Spinal cord (tissue), 10 donors: ENCODE data around the gene ACTR3. TPM values are rescaled to one million over a fixed set of nuclear protein-coding genes. Genes with fewer than 3 reads are reported as not detected.

ENCODE experiments used
- DNase-seq, 6 donors: peaks; one replicate each; pipeline versions ENCODE4 v3.0.0 to v3.0.0-alpha.2; 2013 to 2015; ENCODE audit warnings: low spot score in 6 of 6, low read depth in 4 of 6
- H3K27ac ChIP-seq: one replicate; pipeline ENCODE4 v1.5.1; 2013; ENCODE audit warnings: low read depth, low read length, control low read depth
- H3K27me3 ChIP-seq: one replicate; pipeline ENCODE4 v1.6.1; 2013; ENCODE audit warnings: low read length; ENCODE audit not compliant: control insufficient read depth, insufficient read depth
- H3K36me3 ChIP-seq: one replicate; pipeline ENCODE4 v1.6.1; 2013; ENCODE audit warnings: low read length; ENCODE audit not compliant: control insufficient read depth, insufficient read depth
- H3K4me1 ChIP-seq: one replicate; pipeline ENCODE4 v1.6.1; 2013; ENCODE audit warnings: low read length; ENCODE audit not compliant: control insufficient read depth, insufficient read depth
- H3K4me3 ChIP-seq: one replicate; pipeline ENCODE4 v1.5.1; 2013; ENCODE audit warnings: low read depth, low read length, control low read depth
- H3K9me3 ChIP-seq: one replicate; pipeline ENCODE4 v1.6.1; 2013; ENCODE audit warnings: low read length; ENCODE audit not compliant: control insufficient read depth, insufficient read depth
- WGBS: methylation state at CpG from one replicate; pipeline ENCODE4 v1.1.5; 2013; ENCODE audit warnings: missing lambda C conversion rate; ENCODE audit not compliant: insufficient coverage; 5-methylcytosine and 5-hydroxymethylcytosine counted together
- polyA plus RNA-seq, 2 donors: library from polyadenylated mRNA; unstranded; fragments of 120-200 nt; gene quantifications; one replicate each; pipeline ENCODE4 v1.2.1, GENCODE V29; 2013; ENCODE audit not compliant: insufficient read length in 2 of 2
- total RNA-seq, 2 donors: library from RNA; depleted of rRNA in 1 of 2; stranded (reverse); fragments of 120-200 nt in 1 of 2; fragments of >200 nt in 1 of 2; gene quantifications; one replicate each; pipeline versions ENCODE4 v1.2.3 to v1.2.4, GENCODE V29; 2013 to 2014
- donor health status: healthy.

ACTR3 gene
- total and polyA plus RNA-seq, 4 donors, result 127 to 174 (median 146) TPM

DNA sequence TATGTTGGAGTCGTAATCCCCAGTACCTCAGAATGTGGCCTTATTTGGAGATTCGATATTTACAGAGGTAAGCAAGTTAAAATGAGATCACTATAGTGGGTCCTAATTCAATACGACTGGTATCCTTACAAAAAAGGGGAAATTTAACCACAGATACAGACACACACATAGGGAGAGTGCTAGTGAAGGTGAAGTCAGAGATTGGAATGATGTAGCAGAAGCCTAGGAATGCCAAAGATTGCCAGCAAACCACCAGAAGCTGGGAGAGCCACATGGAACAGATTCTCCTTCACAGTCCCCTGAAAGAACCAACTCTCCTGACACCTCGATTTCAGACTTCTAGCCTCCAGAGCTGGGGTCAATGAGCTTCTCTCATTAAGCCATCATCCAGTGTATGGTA is 17.7 kb upstream of the ACTR3 start:
- H3K4me1 ChIP-seq, result peaks cover 7% of the 10 kb centered on the region
- no peaks in the 10 kb centered on the region for H3K36me3 ChIP-seq
- no peaks in the 10 kb centered on the region for H3K9me3 ChIP-seq
- H3K27me3 ChIP-seq, result no peaks in the 10 kb centered on the region
- 100% methylated on average over 1 of the region's 4 CpGs for WGBS
- DNase-seq, result no peak
- H3K4me3 ChIP-seq, result no peak overlapping the region
- no peak overlapping the region for H3K27ac ChIP-seq

DNA sequence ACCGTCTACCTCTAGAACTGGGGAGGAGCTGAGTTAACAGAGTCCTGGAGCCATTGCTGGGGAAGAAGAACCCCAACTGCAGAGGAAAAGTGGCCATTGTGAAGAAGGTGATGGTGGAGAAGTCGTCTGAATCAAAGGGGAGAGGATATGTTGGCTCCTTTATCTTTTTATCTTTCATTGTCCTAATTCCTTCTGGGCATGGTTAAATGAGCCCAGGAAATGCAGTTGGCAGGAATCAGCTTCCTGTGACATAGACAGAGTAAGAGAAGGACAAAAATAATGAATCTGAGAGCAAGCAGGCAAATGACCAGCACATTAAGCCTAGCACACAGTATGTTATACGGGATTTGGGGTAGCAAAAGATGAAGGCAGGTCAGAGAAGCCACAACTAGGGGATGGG is 16.0 kb upstream of the ACTR3 start:
- 90% methylated on average over 1 of the region's 3 CpGs for WGBS
- Histone ChIP-seq H3K4me1 (peaks cover 7% of the 10 kb centered on the region), H3K27me3 (no peaks in the 10 kb centered on the region), H3K27ac (no peak overlapping the region), H3K36me3 (no peaks in the 10 kb centered on the region), H3K4me3 (no peak overlapping the region), H3K9me3 (no peaks in the 10 kb centered on the region)
- no peak for DNase-seq

DNA sequence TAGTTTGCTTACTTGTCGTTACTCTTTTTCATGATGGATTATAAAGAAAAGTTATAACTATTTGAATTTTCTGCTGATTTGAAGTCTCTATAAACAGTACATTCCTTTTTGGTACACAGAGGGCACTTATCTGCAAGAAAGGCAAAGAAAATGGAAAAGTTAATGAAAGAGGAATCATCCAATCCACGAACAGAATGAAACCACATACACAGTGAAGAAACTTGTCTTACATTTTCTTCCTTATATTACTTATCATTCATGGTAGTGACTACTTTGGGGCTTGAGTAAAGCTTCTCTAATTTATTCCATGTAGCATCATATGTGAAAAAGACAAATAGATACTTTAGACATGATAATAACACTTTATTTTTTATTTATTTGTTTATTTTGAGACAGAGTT is 14.8 kb upstream of the ACTR3 start:
- DNase-seq, result no peak
- Histone ChIP-seq H3K27ac (no peak overlapping the region), H3K36me3 (no peaks in the 10 kb centered on the region), H3K4me1 (peaks cover 7% of the 10 kb centered on the region), H3K9me3 (no peaks in the 10 kb centered on the region), H3K27me3 (no peaks in the 10 kb centered on the region), H3K4me3 (no peak overlapping the region)
- WGBS, result no CpG with 5 or more reads among the region's 2 CpGs

DNA sequence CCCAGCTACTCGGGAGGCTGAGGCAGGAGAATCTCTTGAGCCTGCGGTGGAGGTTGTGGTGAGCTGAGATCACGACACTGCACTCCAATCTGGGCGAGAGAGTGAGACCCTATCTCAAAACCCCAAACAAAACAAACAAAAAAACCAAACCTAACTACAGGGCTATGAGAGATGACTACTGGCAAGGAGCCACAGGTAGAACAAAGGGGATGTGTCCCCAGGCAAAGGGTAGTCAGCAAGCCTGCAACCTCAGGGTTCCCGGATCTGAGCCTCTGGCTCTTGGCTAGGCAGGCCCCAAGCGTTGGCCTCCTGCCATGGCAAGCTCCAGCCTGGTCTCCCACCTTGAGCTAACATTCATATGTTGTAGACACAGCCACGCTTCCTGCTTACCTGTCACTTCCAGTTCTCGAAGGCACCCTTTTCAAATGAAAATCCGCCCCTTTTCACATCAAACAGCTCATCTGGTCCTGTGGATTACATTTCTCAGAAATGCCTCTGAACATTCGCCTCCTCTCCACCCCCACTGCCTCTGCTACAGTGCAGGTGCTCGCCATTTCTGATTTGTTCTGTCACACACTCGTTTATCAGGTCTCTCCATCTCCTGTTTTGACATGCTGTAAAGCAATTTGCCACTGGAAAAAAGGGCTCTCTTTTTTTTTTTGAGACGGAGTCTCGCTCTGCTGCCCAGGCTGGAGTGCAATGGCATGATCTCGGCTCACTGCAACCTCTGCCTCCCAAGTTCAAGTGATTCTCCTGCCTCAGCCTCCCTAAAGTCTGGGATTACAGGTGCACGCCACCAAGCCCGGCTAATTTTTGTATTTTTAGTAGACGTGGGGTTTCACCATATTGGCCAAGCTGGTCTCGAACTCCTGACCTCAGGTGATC is 13.1 kb upstream of the ACTR3 start:
- Histone ChIP-seq H3K36me3 (no peaks in the 10 kb centered on the region), H3K4me1 (peaks cover 7% of the 10 kb centered on the region), H3K9me3 (no peaks in the 10 kb centered on the region), H3K27me3 (no peaks in the 10 kb centered on the region), H3K27ac (no peak overlapping the region), H3K4me3 (no peak overlapping the region)
- peak in 2 of 6 donors; percentile 21 to 31 for DNase-seq
- 68% methylated on average over 10 of the region's 19 CpGs for WGBS

DNA sequence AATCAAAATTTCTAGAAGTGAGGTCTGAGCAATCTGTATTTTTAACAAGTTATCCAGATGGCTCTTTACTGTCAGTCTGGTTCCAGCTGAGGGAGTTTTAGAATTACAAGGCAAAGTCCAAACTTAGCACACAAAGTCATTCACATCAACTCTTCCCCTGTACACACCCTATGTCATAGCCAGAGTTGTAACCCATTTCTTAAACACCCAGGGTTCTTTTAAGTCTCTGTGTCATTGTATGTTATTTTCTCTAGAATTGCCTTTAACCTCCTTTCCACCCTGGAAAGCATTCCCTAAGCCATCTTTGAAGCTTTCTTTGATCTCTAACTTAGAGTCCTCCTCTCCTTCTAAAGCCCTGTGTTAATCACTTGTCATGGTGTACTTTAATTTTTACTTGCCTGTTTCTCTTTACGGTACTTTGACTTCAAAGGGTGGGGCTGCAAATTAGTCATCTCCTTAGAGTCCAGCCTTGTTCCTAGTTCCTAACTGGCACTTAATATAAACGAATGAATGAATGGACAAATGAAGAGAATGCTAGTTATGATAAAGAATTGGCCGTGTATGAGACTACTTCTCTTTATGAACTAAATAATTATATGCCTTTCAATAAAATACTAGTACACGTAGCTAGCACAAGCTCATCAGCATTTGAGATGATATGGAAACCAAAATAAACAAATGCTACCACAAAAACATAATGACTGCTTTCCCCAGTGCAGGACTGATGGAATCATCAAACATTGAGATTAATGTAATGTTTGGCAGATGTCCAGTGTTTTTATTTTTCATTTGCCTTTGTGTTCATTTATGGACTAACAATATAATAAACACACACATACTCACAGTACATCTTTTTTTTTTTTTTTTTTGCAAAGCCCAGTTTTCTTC is 11.9 kb upstream of the ACTR3 start:
- peak in 2 of 6 donors; percentile 7 to 25 for DNase-seq
- Histone ChIP-seq H3K27ac (no peak overlapping the region), H3K9me3 (no peaks in the 10 kb centered on the region), H3K4me1 (peaks cover 7% of the 10 kb centered on the region), H3K27me3 (no peaks in the 10 kb centered on the region), H3K36me3 (no peaks in the 10 kb centered on the region), H3K4me3 (no peak overlapping the region)
- no CpG with 5 or more reads among the region's 4 CpGs for WGBS

DNA sequence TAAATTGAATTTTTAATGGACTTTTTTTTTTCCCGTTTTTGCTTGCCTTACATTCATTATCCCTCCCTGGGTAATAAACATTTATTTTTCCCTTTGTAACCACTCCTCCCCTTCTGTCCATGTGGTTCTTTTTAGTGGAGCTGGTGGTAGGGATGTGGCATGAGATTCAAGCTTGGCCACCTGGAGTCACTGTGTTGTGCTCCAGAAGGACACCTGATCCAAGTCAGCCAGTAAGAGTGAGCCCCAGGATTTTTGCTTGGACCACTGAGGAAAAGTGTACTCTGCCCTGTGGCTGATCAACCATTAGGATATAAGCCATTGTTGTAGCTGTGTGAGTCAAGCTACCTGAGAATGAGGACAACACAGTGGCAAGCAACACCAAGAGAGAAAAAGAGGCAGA is 11.1 kb upstream of the ACTR3 start:
- Histone ChIP-seq H3K27me3 (no peaks in the 10 kb centered on the region), H3K9me3 (no peaks in the 10 kb centered on the region), H3K27ac (no peak overlapping the region), H3K36me3 (no peaks in the 10 kb centered on the region), H3K4me1 (peaks cover 7% of the 10 kb centered on the region), H3K4me3 (no peak overlapping the region)
- no CpG with 5 or more reads among the region's 1 CpG for WGBS
- no peak for DNase-seq

DNA sequence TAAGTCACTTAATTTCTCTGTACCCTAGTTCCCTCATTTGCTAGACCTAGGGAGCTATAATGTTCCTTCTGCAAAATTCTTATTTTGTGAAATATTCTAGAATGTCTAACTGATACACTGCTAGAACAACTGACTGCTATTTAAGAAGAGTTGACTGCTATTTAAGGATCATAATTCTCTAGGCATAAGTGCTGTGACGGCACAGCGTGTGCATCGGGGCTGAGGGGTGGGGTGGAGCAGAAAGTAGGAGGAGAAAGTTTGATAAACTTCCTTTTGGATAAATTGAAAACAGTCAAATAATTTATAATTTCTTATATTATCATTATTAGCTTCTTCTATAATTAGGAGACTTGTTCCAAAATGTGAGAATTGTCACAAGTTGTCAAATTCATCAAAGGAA is 10.4 kb upstream of the ACTR3 start:
- no CpG with 5 or more reads among the region's 3 CpGs for WGBS
- no peak overlapping the region for H3K27ac ChIP-seq
- no peaks in the 10 kb centered on the region for H3K9me3 ChIP-seq
- DNase-seq, result no peak
- H3K4me1 ChIP-seq, result peaks cover 7% of the 10 kb centered on the region
- H3K27me3 ChIP-seq, result no peaks in the 10 kb centered on the region
- no peaks in the 10 kb centered on the region for H3K36me3 ChIP-seq
- H3K4me3 ChIP-seq, result no peak overlapping the region

DNA sequence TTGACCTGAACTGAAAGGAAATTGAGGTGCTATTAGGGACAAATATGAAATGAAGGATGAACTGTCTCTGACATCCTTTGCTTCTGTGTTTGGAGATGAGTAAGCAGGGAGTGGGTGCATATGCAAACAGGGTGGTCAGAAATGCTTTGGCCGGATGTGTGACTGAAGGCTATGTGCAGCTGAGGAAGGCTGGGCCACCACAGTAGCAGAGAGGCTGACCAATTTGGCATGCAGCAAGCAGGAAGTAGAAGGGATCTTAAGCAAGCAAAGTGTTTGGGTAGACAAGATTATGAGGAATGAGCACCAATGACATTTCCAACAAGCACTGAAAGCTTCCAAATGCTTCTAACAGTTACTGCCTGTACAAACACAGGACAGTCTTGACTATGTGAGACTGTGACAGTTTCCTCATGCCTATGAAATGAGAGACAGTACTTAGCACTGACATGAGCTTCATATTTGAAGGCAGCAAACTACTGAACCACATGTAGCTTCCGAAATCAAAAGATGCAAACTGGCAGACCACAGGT is 3.3 kb upstream of the ACTR3 start:
- no peaks in the 10 kb centered on the region for H3K27me3 ChIP-seq
- H3K9me3 ChIP-seq, result no peaks in the 10 kb centered on the region
- 100% methylated on average over 1 of the region's 2 CpGs for WGBS
- no peak for DNase-seq
- peaks cover 3% of the 10 kb centered on the region for H3K4me1 ChIP-seq
- H3K27ac ChIP-seq, result no peak overlapping the region
- no peaks in the 10 kb centered on the region for H3K36me3 ChIP-seq
- no peak overlapping the region for H3K4me3 ChIP-seq

DNA sequence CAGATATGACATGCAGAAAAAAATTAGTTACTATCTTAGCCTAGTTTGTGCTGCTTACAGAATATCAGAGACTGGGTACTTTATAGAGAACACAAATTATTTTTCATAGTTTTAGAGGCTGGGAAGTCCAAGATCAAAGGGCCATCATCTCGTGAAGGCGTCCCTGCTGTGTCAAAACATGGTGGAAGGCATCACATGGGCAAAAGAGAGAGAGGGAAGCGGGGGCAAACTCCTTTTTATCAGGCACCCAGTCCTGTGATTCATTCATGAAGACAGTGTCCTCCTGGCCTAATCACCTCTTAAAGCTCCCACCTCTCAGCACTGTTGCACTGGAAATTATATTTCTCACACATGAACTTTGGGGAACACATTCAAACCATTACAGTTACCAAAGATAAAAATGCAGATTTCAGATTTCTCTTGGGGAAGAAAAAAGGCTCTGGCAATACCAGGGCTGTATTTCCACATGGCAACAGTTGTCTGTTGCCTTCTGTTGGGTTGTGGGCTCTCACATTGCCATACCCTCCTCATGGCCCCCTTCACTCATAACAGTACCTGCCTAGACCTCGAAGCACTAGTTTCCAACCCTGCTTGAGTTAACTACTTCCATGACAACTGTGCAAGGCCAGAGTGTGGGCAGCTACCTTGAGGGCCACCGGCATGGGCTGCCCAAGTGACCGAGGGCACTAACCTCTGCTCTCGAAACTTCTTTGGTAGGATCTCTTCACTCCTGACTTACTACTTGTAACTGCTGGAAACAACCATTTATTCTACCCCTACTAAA is 2.7 kb upstream of the ACTR3 start:
- H3K4me1 ChIP-seq, result peaks cover 3% of the 10 kb centered on the region
- no peak overlapping the region for H3K4me3 ChIP-seq
- no peaks in the 10 kb centered on the region for H3K36me3 ChIP-seq
- H3K27ac ChIP-seq, result no peak overlapping the region
- no peaks in the 10 kb centered on the region for H3K9me3 ChIP-seq
- H3K27me3 ChIP-seq, result no peaks in the 10 kb centered on the region
- no peak for DNase-seq
- 85% methylated on average over 4 of the region's 7 CpGs for WGBS
